ENCODE measurements around the gene ARSJ.

Gene ARSJ

DNA sequence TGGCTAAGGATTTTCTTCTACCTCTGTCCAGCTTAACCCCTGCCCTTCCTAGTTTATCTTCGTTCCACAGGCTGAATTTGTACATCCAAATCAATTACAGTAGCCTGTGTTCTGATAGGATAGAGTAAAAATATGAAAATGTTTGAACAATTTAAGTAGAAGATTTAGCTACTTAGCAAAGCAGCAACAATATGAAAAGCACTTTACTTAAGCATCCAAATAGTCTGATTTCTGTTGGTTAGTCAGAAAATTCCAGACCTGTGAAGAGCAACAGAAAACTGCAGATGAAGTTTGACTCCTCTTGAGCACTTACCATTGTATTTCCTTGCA lies 2.0 kb downstream of the ARSJ start:
- no peak overlapping the region for H3K9ac ChIP-seq (ENCODE audit: low read length)
- H3K9me2 ChIP-seq (replicated peaks; ENCODE audit: insufficient read depth, low read length), result no peaks in the 10 kb centered on the region
- no peak overlapping the region for H2AFZ ChIP-seq (ENCODE audit: low read depth, low read length, severe bottlenecking)
- no peaks in the 10 kb centered on the region for H3F3A ChIP-seq (ENCODE audit: insufficient read depth)
- H3K27ac ChIP-seq (ENCODE audit: low read depth, low read length), result no peak overlapping the region
- no peak overlapping the region for H3K4me2 ChIP-seq (ENCODE audit: low read depth, low read length, poor library complexity, severe bottlenecking)
- no peaks in the 10 kb centered on the region for H3K9me3 ChIP-seq (ENCODE audit: insufficient read depth, low read length)
- H3K4me3 ChIP-seq (ENCODE audit: insufficient read depth, low read length, poor library complexity, severe bottlenecking), result no peak overlapping the region
- no peaks in the 10 kb centered on the region for H3K27me3 ChIP-seq (ENCODE audit: low read length)
- no peaks in the 10 kb centered on the region for H4K20me1 ChIP-seq (ENCODE audit: low read depth, low read length)
- H3K36me3 ChIP-seq (ENCODE audit: low read length), result no peaks in the 10 kb centered on the region
- no peak for TF ChIP-seq EZH2phosphoT487 (conservative IDR thresholded peaks at IDR 0.05; ENCODE audit: low read length)
- TF ChIP-seq, protein P1, sequence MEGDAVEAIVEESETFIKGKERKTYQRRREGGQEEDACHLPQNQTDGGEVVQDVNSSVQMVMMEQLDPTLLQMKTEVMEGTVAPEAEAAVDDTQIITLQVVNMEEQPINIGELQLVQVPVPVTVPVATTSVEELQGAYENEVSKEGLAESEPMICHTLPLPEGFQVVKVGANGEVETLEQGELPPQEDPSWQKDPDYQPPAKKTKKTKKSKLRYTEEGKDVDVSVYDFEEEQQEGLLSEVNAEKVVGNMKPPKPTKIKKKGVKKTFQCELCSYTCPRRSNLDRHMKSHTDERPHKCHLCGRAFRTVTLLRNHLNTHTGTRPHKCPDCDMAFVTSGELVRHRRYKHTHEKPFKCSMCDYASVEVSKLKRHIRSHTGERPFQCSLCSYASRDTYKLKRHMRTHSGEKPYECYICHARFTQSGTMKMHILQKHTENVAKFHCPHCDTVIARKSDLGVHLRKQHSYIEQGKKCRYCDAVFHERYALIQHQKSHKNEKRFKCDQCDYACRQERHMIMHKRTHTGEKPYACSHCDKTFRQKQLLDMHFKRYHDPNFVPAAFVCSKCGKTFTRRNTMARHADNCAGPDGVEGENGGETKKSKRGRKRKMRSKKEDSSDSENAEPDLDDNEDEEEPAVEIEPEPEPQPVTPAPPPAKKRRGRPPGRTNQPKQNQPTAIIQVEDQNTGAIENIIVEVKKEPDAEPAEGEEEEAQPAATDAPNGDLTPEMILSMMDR (IDR thresholded peaks at IDR 0.05; ENCODE audit: insufficient read depth, low read length, poor library complexity, severe bottlenecking), result no peak
- H3K79me2 ChIP-seq (ENCODE audit: insufficient read depth, low read length), result no peaks in the 10 kb centered on the region

GRCh38 chr4:113976741-113977525 lies 2.5 kb downstream of the ARSJ start:
- Histone ChIP-seq H3K9ac (ENCODE audit: low read length) (no peak overlapping the region), H3K4me2 (ENCODE audit: low read depth, low read length, poor library complexity, severe bottlenecking) (no peak overlapping the region)

GRCh38 chr4:113975578-113975977 lies 3.9 kb downstream of the ARSJ start:
- H3K79me2 ChIP-seq (ENCODE audit: insufficient read depth, low read length), result no peaks in the 10 kb centered on the region
- no peaks in the 10 kb centered on the region for H3K9me3 ChIP-seq (ENCODE audit: insufficient read depth, low read length)
- no peaks in the 10 kb centered on the region for H3K9me2 ChIP-seq (replicated peaks; ENCODE audit: insufficient read depth, low read length)
- H3K9ac ChIP-seq (ENCODE audit: low read length), result no peak overlapping the region
- no peaks in the 10 kb centered on the region for H3K36me3 ChIP-seq (ENCODE audit: low read length)
- H4K20me1 ChIP-seq (ENCODE audit: low read depth, low read length), result no peaks in the 10 kb centered on the region
- H3K27ac ChIP-seq (ENCODE audit: low read depth, low read length), result no peak overlapping the region
- no peak overlapping the region for H2AFZ ChIP-seq (ENCODE audit: low read depth, low read length, severe bottlenecking)
- no peaks in the 10 kb centered on the region for H3K27me3 ChIP-seq (ENCODE audit: low read length)
- TF ChIP-seq EZH2phosphoT487 (conservative IDR thresholded peaks at IDR 0.05; ENCODE audit: low read length), result no peak
- TF ChIP-seq, protein P1 (IDR thresholded peaks at IDR 0.05; ENCODE audit: insufficient read depth, low read length, poor library complexity, severe bottlenecking), result no peak
- H3K4me2 ChIP-seq (ENCODE audit: low read depth, low read length, poor library complexity, severe bottlenecking), result no peak overlapping the region
- H3F3A ChIP-seq (ENCODE audit: insufficient read depth), result no peaks in the 10 kb centered on the region
- H3K4me3 ChIP-seq (ENCODE audit: insufficient read depth, low read length, poor library complexity, severe bottlenecking), result no peak overlapping the region

More at GRCh38 chr4:113976741-113977525, 2.5 kb downstream of the ARSJ start:
- H3F3A ChIP-seq (ENCODE audit: insufficient read depth), result no peaks in the 10 kb centered on the region
- H3K79me2 ChIP-seq (ENCODE audit: insufficient read depth, low read length), result no peaks in the 10 kb centered on the region
- no peak overlapping the region for H2AFZ ChIP-seq (ENCODE audit: low read depth, low read length, severe bottlenecking)
- no peaks in the 10 kb centered on the region for H3K36me3 ChIP-seq (ENCODE audit: low read length)
- H3K9me3 ChIP-seq (ENCODE audit: insufficient read depth, low read length), result no peaks in the 10 kb centered on the region
- no peaks in the 10 kb centered on the region for H3K9me2 ChIP-seq (replicated peaks; ENCODE audit: insufficient read depth, low read length)
- no peak overlapping the region for H3K27ac ChIP-seq (ENCODE audit: low read depth, low read length)
- TF ChIP-seq, protein P1 (IDR thresholded peaks at IDR 0.05; ENCODE audit: insufficient read depth, low read length, poor library complexity, severe bottlenecking), result no peak
- no peak for TF ChIP-seq EZH2phosphoT487 (conservative IDR thresholded peaks at IDR 0.05; ENCODE audit: low read length)
- no peak overlapping the region for H3K4me3 ChIP-seq (ENCODE audit: insufficient read depth, low read length, poor library complexity, severe bottlenecking)
- H3K27me3 ChIP-seq (ENCODE audit: low read length), result no peaks in the 10 kb centered on the region
- H4K20me1 ChIP-seq (ENCODE audit: low read depth, low read length), result no peaks in the 10 kb centered on the region
